Endothelial cell of umbilical vein (primary cell): ENCODE results near the gene PRPF40B. TPM values are rescaled to one million over a fixed set of nuclear protein-coding genes. Genes with fewer than 3 reads are reported as not detected.

Experiments
- BruUV-seq: library from RNA; stranded (reverse); fragments of 400-500 nt; replicated peaks from 2 replicates; lab custom pipeline; 2021; lab: Mats Ljungman, UMichigan
- CTCF ChIA-PET: fragments of 300-600, 350-600 bp; sonication (Branson Sonifier 250); formaldehyde crosslinking; loops from one replicate; lab custom pipeline; 2021; ENCODE audit warnings: antibody characterized with exemption, inconsistent platforms; lab: Charles Lee
- POLR2A ChIA-PET: fragments of 300-600, 350-600 bp; sonication (Branson Sonifier 250); formaldehyde crosslinking; loops from one replicate; lab custom pipeline; 2021; ENCODE audit warnings: antibody characterized with exemption, inconsistent platforms; lab: Charles Lee
- DNase-seq: peaks from one replicate; pipeline ENCODE4 v3.0.0-alpha.2; 2011; ENCODE audit warnings: low read depth, low spot score
- FAIRE-seq: peaks from 2 replicates; lab custom pipeline; 2011; peaks lifted over from hg19 to GRCh38; lab: Jason Lieb, UNC
- H2AFZ ChIP-seq: 2 replicates; pipeline ENCODE4 v1.6.0; 2012; ENCODE audit warnings: low read depth, low read length, control low read depth, inconsistent platforms
- H3K27ac ChIP-seq: 2 replicates; pipeline ENCODE4 v1.5.1; 2011; ENCODE audit warnings: low read depth, mild to moderate bottlenecking, control low read depth, low read length, moderate library complexity; ENCODE audit not compliant: insufficient read depth
- H3K27me3 ChIP-seq, 2 experiments: 2 replicates each; pipeline versions ENCODE4 v1.6.0 to v1.6.1; 2011; ENCODE audit warnings: low read length in 2 of 2, mixed read lengths in 1 of 2; ENCODE audit not compliant: control insufficient read depth in 2 of 2, insufficient read depth in 2 of 2
- H3K36me3 ChIP-seq, 2 experiments: 2 replicates in 1 of 2; 3 replicates in 1 of 2; pipeline ENCODE4 v1.5.1; 2011; ENCODE audit warnings: low read length in 2 of 2, mild to moderate bottlenecking in 1 of 2, moderate library complexity in 1 of 2; ENCODE audit not compliant: control insufficient read depth in 2 of 2, insufficient read depth in 2 of 2; ENCODE audit errors: extremely low read depth in 1 of 2
- H3K4me1 ChIP-seq: 3 replicates; pipeline ENCODE4 v1.5.1; 2011; ENCODE audit warnings: mild to moderate bottlenecking, low read length; ENCODE audit not compliant: control insufficient read depth, insufficient read depth; ENCODE audit errors: extremely low read depth
- H3K4me2 ChIP-seq: 2 replicates; pipeline ENCODE4 v1.6.1; 2011; ENCODE audit warnings: low read length, control low read depth, mixed read lengths; ENCODE audit not compliant: insufficient read depth
- H3K4me3 ChIP-seq, 3 experiments: fragments of 200-600 bp in 1 of 3; sonication (generic), shearing (Covaris generic) in 1 of 3; replicated peaks in 1 of 3; 2 replicates each; pipeline ENCODE4 v1.5.1; 2011 to 2016; ENCODE audit warnings: control low read depth in 3 of 3, low read length in 3 of 3, mild to moderate bottlenecking in 2 of 3, inconsistent platforms in 1 of 3, low read depth in 1 of 3, moderate library complexity in 1 of 3; ENCODE audit not compliant: insufficient read depth in 1 of 3
- H3K79me2 ChIP-seq: 2 replicates; pipeline ENCODE4 v1.6.0; 2012; ENCODE audit warnings: low read length, inconsistent platforms; ENCODE audit not compliant: control insufficient read depth, insufficient read depth
- H3K9ac ChIP-seq: replicated peaks from 2 replicates; pipeline ENCODE3; 2011; ENCODE audit warnings: low read length, control low read depth; ENCODE audit not compliant: insufficient read depth; ENCODE audit errors: extremely low read depth
- H3K9me1 ChIP-seq: replicated peaks from 3 replicates; pipeline ENCODE4 v1.6.0; 2011; ENCODE audit warnings: mild to moderate bottlenecking, low read length; ENCODE audit not compliant: control insufficient read depth, insufficient read depth; ENCODE audit errors: extremely low read depth
- H3K9me3 ChIP-seq: replicated peaks from 2 replicates; pipeline ENCODE4 v1.5.1; 2012; ENCODE audit warnings: low read length, inconsistent platforms; ENCODE audit not compliant: control insufficient read depth, insufficient read depth
- H4K20me1 ChIP-seq: replicated peaks from 2 replicates; pipeline ENCODE3; 2011; ENCODE audit warnings: mild to moderate bottlenecking, low read length; ENCODE audit not compliant: control insufficient read depth, insufficient read depth; ENCODE audit errors: extremely low read depth
- CTCF ChIP-seq, 2 donors: IDR thresholded peaks; 1 replicate in 1 of 2; 2 replicates in 1 of 2; pipeline ENCODE4 v1.5.1; 2011; ENCODE audit warnings: low read length in 2 of 2, mild to moderate bottlenecking in 2 of 2, moderate library complexity in 2 of 2, control low read depth in 1 of 2, inconsistent platforms in 1 of 2, low read depth in 1 of 2; ENCODE audit not compliant: insufficient read depth in 1 of 2; ENCODE audit errors: extremely low read depth in 1 of 2
- EZH2 ChIP-seq: IDR thresholded peaks from 2 replicates; pipeline ENCODE4 v1.6.1; 2012; ENCODE audit warnings: borderline replicate concordance, low read depth, mild to moderate bottlenecking, moderate library complexity, low read length, inconsistent platforms; ENCODE audit not compliant: severe bottlenecking
- FOS ChIP-seq: IDR thresholded peaks from 2 replicates; pipeline ENCODE4 v1.6.1; 2011; ENCODE audit warnings: mild to moderate bottlenecking, low read length, moderate library complexity, borderline replicate concordance; ENCODE audit not compliant: insufficient read depth
- GATA2 ChIP-seq: IDR thresholded peaks from 2 replicates; pipeline ENCODE4 v1.7.0; 2011; ENCODE audit warnings: low read depth, mild to moderate bottlenecking, moderate library complexity, mixed read lengths, low read length; ENCODE audit not compliant: insufficient read length, insufficient read depth
- JUN ChIP-seq: IDR thresholded peaks from 2 replicates; pipeline ENCODE4 v1.6.1; 2011; ENCODE audit warnings: borderline replicate concordance, low read depth; ENCODE audit not compliant: insufficient read length, insufficient read depth
- MAX ChIP-seq: IDR thresholded peaks from 2 replicates; pipeline ENCODE4 v1.6.1; 2011; ENCODE audit not compliant: insufficient read depth, insufficient read length
- MYC ChIP-seq: IDR thresholded peaks from one replicate; pipeline ENCODE4 v1.6.1; 2011; ENCODE audit warnings: mild to moderate bottlenecking, low read depth, low read length
- POLR2A ChIP-seq: IDR thresholded peaks from 2 replicates; pipeline ENCODE4 v1.6.1; 2012; ENCODE audit warnings: low read depth, mild to moderate bottlenecking, control low read depth, low read length
- POLR2AphosphoS5 ChIP-seq: IDR thresholded peaks from 2 replicates; pipeline ENCODE4 v1.6.1; 2012; ENCODE audit warnings: low read depth, mild to moderate bottlenecking, control low read depth, low read length, moderate library complexity; ENCODE audit not compliant: insufficient read depth
- dilution Hi-C: fragments of 300-500 bp; cut with MboI; formaldehyde crosslinking; loops from one replicate; pipeline ENCODE4 v1.15.0; 2019; ENCODE audit warnings: low sequenced_read_pairs; ENCODE audit not compliant: extremely low pct_ligation_motif_present
- intact Hi-C: fragments of 100-400 bp; cut with micrococcal nuclease; formaldehyde crosslinking; loops from one replicate; pipeline ENCODE4 v1.10.0; 2022
- polyA plus RNA-seq, 4 experiments: library from polyadenylated mRNA; depleted of rRNA in 3 of 4; stranded (reverse) in 3 of 4; unstranded in 1 of 4; fragments of >200 nt; gene quantifications; 2 replicates each; pipeline versions ENCODE4 v1.2.1 to v1.2.3, GENCODE V29; 2011 to 2012; ENCODE audit warnings: missing spikeins in 1 of 4
- total RNA-seq: library from RNA; stranded (reverse); gene quantifications from 2 replicates; pipeline ENCODE4 v1.2.3, GENCODE V29; 2021

Gene PRPF40B
- total and polyA plus RNA-seq, 2 donors (not counting 3 experiments of a cell fraction or from before 2014, with no cell fraction given): 5.4 to 9.9 TPM

GRCh38 chr12:49587174-49587908, 36.0 kb upstream of the PRPF40B start:
- Histone ChIP-seq H3K79me2 (no peaks in the 10 kb centered on the region), H3K27me3 (no peaks in the 10 kb centered on the region), H3K4me2 (no peak overlapping the region), H3K27ac (no peak overlapping the region), H3K9ac (no peak overlapping the region), H3K36me3 (no peaks in the 10 kb centered on the region), H3K4me1 (no peaks in the 10 kb centered on the region), H4K20me1 (no peaks in the 10 kb centered on the region), H2AFZ (no peak overlapping the region), H3K4me3 (no peak overlapping the region), H3K9me1 (no peaks in the 10 kb centered on the region), H3K9me3 (no peaks in the 10 kb centered on the region)
- ChIA-PET POLR2A (interaction anchor here (0.6 kb wide), 1 partner anchor 25 kb away, joined by 3 read pairs; no protein-coding TSS in a partner anchor), CTCF (interaction anchor here (0.7 to 1.1 kb wide), 2 partner anchors 24 to 229 kb away, joined by 3 read pairs; no protein-coding TSS in a partner anchor)
- dilution Hi-C loops: no loop called here
- no peak for TF ChIP-seq POLR2A
- no peak for TF ChIP-seq JUN
- TF ChIP-seq MAX: no peak
- TF ChIP-seq POLR2AphosphoS5: no peak
- no peak for TF ChIP-seq MYC
- no peak for TF ChIP-seq FOS
- TF ChIP-seq EZH2: no peak
- TF ChIP-seq GATA2: no peak
- no peak for TF ChIP-seq CTCF (IDR thresholded peaks at IDR 0.05; ENCODE audit: extremely low read depth in 1 of 2, insufficient read depth in 1 of 2, low read depth in 1 of 2, low read length in 2 of 2)
- intact Hi-C loops: no loop called here
- no peak for FAIRE-seq
- DNase-seq: no peak
- no TSS peak for BruUV-seq
